Measurements from ENCODE around the gene RNF112.

Gene RNF112

GRCh38 chr17:19364699-19365498 is 46.1 kb upstream of the RNF112 start:
- Histone ChIP-seq H3K9me3 (ENCODE audit: control extremely low read depth in 1 of 5, control insufficient read depth in 4 of 5, insufficient read depth in 2 of 5, low read depth in 1 of 5, low read length in 4 of 5) (no peaks in the 10 kb centered on the region), H3K27ac (ENCODE audit: insufficient read depth in 1 of 2, low read depth in 1 of 2, low read length in 2 of 2, poor library complexity in 1 of 2, severe bottlenecking in 2 of 2) (no peak overlapping the region), H3K36me3 (ENCODE audit: control insufficient read depth in 4 of 4, insufficient read depth in 4 of 4, low read length in 3 of 4) (no peaks in the 10 kb centered on the region), H3K4me3 (ENCODE audit: control insufficient read depth in 1 of 7, extremely low read depth in 1 of 7, insufficient read depth in 4 of 7, low read depth in 2 of 7, low read length in 6 of 7) (no peak overlapping the region), H3K27me3 (replicated peaks in 2 of 5; ENCODE audit: control insufficient read depth in 4 of 5, insufficient read depth in 5 of 5, low read length in 4 of 5) (peaks cover 0 to 72% (median 28%) of the 10 kb centered on the region in 5 experiments), H3K4me1 (ENCODE audit: control extremely low read depth in 1 of 4, control insufficient read depth in 4 of 4, insufficient read depth in 4 of 4, low read length in 3 of 4) (peaks cover 0 to 14% (median 13%) of the 10 kb centered on the region in 4 experiments)
- WGBS (ENCODE audit: insufficient coverage) = 98% methylated on average over 12 of the region's 14 CpGs
- no peak for DNase-seq
- ChIA-PET POLR2A (no interaction called here), CTCF (interaction anchor here (0.9 to 10.8 kb wide), 11 partner anchors 10 to 398 kb away, joined by 3 to 149 read pairs (median 3); no protein-coding TSS in a partner anchor)

- CTCF ChIA-PET = interaction anchor here (0.9 to 10.8 kb wide), 9 partner anchors 9 to 397 kb away, joined by 3 to 149 read pairs (median 4); no protein-coding TSS in a partner anchor
- 100% methylated on average over 1 of the region's 4 CpGs for WGBS (ENCODE audit: insufficient coverage)
Measured at GRCh38 chr17:19365499-19365817, 45.6 kb upstream of the RNF112 start.

GRCh38 chr17:19365833-19366636 is 45.0 kb upstream of the RNF112 start:
- H3K9me3 ChIP-seq (ENCODE audit: control extremely low read depth in 1 of 5, control insufficient read depth in 4 of 5, insufficient read depth in 2 of 5, low read depth in 1 of 5, low read length in 4 of 5) = no peaks in the 10 kb centered on the region
- WGBS (ENCODE audit: insufficient coverage) = 97% methylated on average over 7 of the region's 9 CpGs
- no peak overlapping the region for H3K4me3 ChIP-seq (ENCODE audit: control insufficient read depth in 1 of 7, extremely low read depth in 1 of 7, insufficient read depth in 4 of 7, low read depth in 2 of 7, low read length in 6 of 7)
- no peaks in the 10 kb centered on the region for H3K36me3 ChIP-seq (ENCODE audit: control insufficient read depth in 4 of 4, insufficient read depth in 4 of 4, low read length in 3 of 4)
- POLR2A ChIA-PET = no interaction called here
- peaks cover 3 to 26% (median 24%) of the 10 kb centered on the region in 4 experiments for H3K4me1 ChIP-seq (ENCODE audit: control extremely low read depth in 1 of 4, control insufficient read depth in 4 of 4, insufficient read depth in 4 of 4, low read length in 3 of 4)
- H3K27me3 ChIP-seq (replicated peaks in 2 of 5; ENCODE audit: control insufficient read depth in 4 of 5, insufficient read depth in 5 of 5, low read length in 4 of 5) = peaks cover 0 to 76% (median 30%) of the 10 kb centered on the region in 5 experiments
- CTCF ChIA-PET = interaction anchor here (1.0 to 10.8 kb wide), 7 partner anchors 13 to 396 kb away, joined by 3 to 149 read pairs (median 4); no protein-coding TSS in a partner anchor
- no peak overlapping the region for H3K27ac ChIP-seq (ENCODE audit: insufficient read depth in 1 of 2, low read depth in 1 of 2, low read length in 2 of 2, poor library complexity in 1 of 2, severe bottlenecking in 2 of 2)
- no peak for DNase-seq

More at GRCh38 chr17:19365499-19365817, 45.6 kb upstream of the RNF112 start:
- H3K4me3 ChIP-seq (ENCODE audit: control insufficient read depth in 1 of 7, extremely low read depth in 1 of 7, insufficient read depth in 4 of 7, low read depth in 2 of 7, low read length in 6 of 7) = no peak overlapping the region
- H3K36me3 ChIP-seq (ENCODE audit: control insufficient read depth in 4 of 4, insufficient read depth in 4 of 4, low read length in 3 of 4) = no peaks in the 10 kb centered on the region
- H3K4me1 ChIP-seq (ENCODE audit: control extremely low read depth in 1 of 4, control insufficient read depth in 4 of 4, insufficient read depth in 4 of 4, low read length in 3 of 4) = peaks cover 3 to 20% (median 18%) of the 10 kb centered on the region in 4 experiments
- peaks cover 0 to 72% (median 30%) of the 10 kb centered on the region in 5 experiments for H3K27me3 ChIP-seq (replicated peaks in 2 of 5; ENCODE audit: control insufficient read depth in 4 of 5, insufficient read depth in 5 of 5, low read length in 4 of 5)
- no peak overlapping the region for H3K27ac ChIP-seq (ENCODE audit: insufficient read depth in 1 of 2, low read depth in 1 of 2, low read length in 2 of 2, poor library complexity in 1 of 2, severe bottlenecking in 2 of 2)
- no peak for DNase-seq
- POLR2A ChIA-PET = no interaction called here
- no peaks in the 10 kb centered on the region for H3K9me3 ChIP-seq (ENCODE audit: control extremely low read depth in 1 of 5, control insufficient read depth in 4 of 5, insufficient read depth in 2 of 5, low read depth in 1 of 5, low read length in 4 of 5)

- Histone ChIP-seq H3K36me3 (ENCODE audit: control insufficient read depth in 4 of 4, insufficient read depth in 4 of 4, low read length in 3 of 4) (no peaks in the 10 kb centered on the region), H3K27ac (ENCODE audit: insufficient read depth in 1 of 2, low read depth in 1 of 2, low read length in 2 of 2, poor library complexity in 1 of 2, severe bottlenecking in 2 of 2) (no peak overlapping the region), H3K4me1 (ENCODE audit: control extremely low read depth in 1 of 4, control insufficient read depth in 4 of 4, insufficient read depth in 4 of 4, low read length in 3 of 4) (peaks cover 3 to 31% (median 30%) of the 10 kb centered on the region in 4 experiments), H3K27me3 (replicated peaks in 2 of 5; ENCODE audit: control insufficient read depth in 4 of 5, insufficient read depth in 5 of 5, low read length in 4 of 5) (peaks cover 0 to 72% (median 28%) of the 10 kb centered on the region in 5 experiments), H3K9me3 (ENCODE audit: control extremely low read depth in 1 of 5, control insufficient read depth in 4 of 5, insufficient read depth in 2 of 5, low read depth in 1 of 5, low read length in 4 of 5) (no peaks in the 10 kb centered on the region), H3K4me3 (ENCODE audit: control insufficient read depth in 1 of 7, extremely low read depth in 1 of 7, insufficient read depth in 4 of 7, low read depth in 2 of 7, low read length in 6 of 7) (no peak overlapping the region)
- CTCF ChIA-PET = interaction anchor here (1.5 to 10.8 kb wide), 4 partner anchors 52 to 396 kb away, joined by 3 to 149 read pairs (median 7); no protein-coding TSS in a partner anchor
- POLR2A ChIA-PET = no interaction called here
- WGBS (ENCODE audit: insufficient coverage) = 94% methylated on average over 5 of the region's 5 CpGs
- no peak for DNase-seq
Measured at GRCh38 chr17:19366637-19366972, 44.4 kb upstream of the RNF112 start.

- Histone ChIP-seq H3K4me1 (ENCODE audit: control extremely low read depth in 1 of 4, control insufficient read depth in 4 of 4, insufficient read depth in 4 of 4, low read length in 3 of 4) (peaks cover 3 to 37% (median 33%) of the 10 kb centered on the region in 4 experiments), H3K27me3 (replicated peaks in 2 of 5; ENCODE audit: control insufficient read depth in 4 of 5, insufficient read depth in 5 of 5, low read length in 4 of 5) (peaks cover 0 to 64% (median 26%) of the 10 kb centered on the region in 5 experiments), H3K36me3 (ENCODE audit: control insufficient read depth in 4 of 4, insufficient read depth in 4 of 4, low read length in 3 of 4) (no peaks in the 10 kb centered on the region), H3K9me3 (ENCODE audit: control extremely low read depth in 1 of 5, control insufficient read depth in 4 of 5, insufficient read depth in 2 of 5, low read depth in 1 of 5, low read length in 4 of 5) (no peaks in the 10 kb centered on the region), H3K4me3 (ENCODE audit: control insufficient read depth in 1 of 7, extremely low read depth in 1 of 7, insufficient read depth in 4 of 7, low read depth in 2 of 7, low read length in 6 of 7) (no peak overlapping the region), H3K27ac (ENCODE audit: insufficient read depth in 1 of 2, low read depth in 1 of 2, low read length in 2 of 2, poor library complexity in 1 of 2, severe bottlenecking in 2 of 2) (no peak overlapping the region)
- WGBS (ENCODE audit: insufficient coverage) = 96% methylated on average over 4 of the region's 4 CpGs
- ChIA-PET POLR2A (no interaction called here), CTCF (interaction anchor here (0.6 to 10.8 kb wide), 6 partner anchors 10 to 78 kb away, joined by 3 to 149 read pairs (median 5); partner anchors contain the start of gene MAPK7)
- no peak for DNase-seq
Measured at GRCh38 chr17:19368229-19368628, 42.8 kb upstream of the RNF112 start.

GRCh38 chr17:19369107-19369778 is 41.8 kb upstream of the RNF112 start:
- CTCF ChIA-PET = interaction anchor here (1.1 to 10.8 kb wide), 4 partner anchors 9 to 77 kb away, joined by 3 to 149 read pairs (median 12); partner anchors contain the start of gene MAPK7
- H3K27ac ChIP-seq (ENCODE audit: insufficient read depth in 1 of 2, low read depth in 1 of 2, low read length in 2 of 2, poor library complexity in 1 of 2, severe bottlenecking in 2 of 2) = no peak overlapping the region
- no peak for DNase-seq
- 97% methylated on average over 10 of the region's 16 CpGs for WGBS (ENCODE audit: insufficient coverage)
- POLR2A ChIA-PET = interaction anchor here (0.9 kb wide), 1 partner anchor 42 kb away, joined by 3 read pairs; no protein-coding TSS in a partner anchor
- H3K9me3 ChIP-seq (ENCODE audit: control extremely low read depth in 1 of 5, control insufficient read depth in 4 of 5, insufficient read depth in 2 of 5, low read depth in 1 of 5, low read length in 4 of 5) = no peaks in the 10 kb centered on the region
- H3K4me1 ChIP-seq (ENCODE audit: control extremely low read depth in 1 of 4, control insufficient read depth in 4 of 4, insufficient read depth in 4 of 4, low read length in 3 of 4) = peaks cover 3 to 37% (median 33%) of the 10 kb centered on the region in 4 experiments
- H3K36me3 ChIP-seq (ENCODE audit: control insufficient read depth in 4 of 4, insufficient read depth in 4 of 4, low read length in 3 of 4) = no peaks in the 10 kb centered on the region
- H3K4me3 ChIP-seq (ENCODE audit: control insufficient read depth in 1 of 7, extremely low read depth in 1 of 7, insufficient read depth in 4 of 7, low read depth in 2 of 7, low read length in 6 of 7) = no peak overlapping the region
- peaks cover 0 to 61% (median 28%) of the 10 kb centered on the region in 5 experiments for H3K27me3 ChIP-seq (replicated peaks in 2 of 5; ENCODE audit: control insufficient read depth in 4 of 5, insufficient read depth in 5 of 5, low read length in 4 of 5)
